Measurements from ENCODE around the gene PPP1R3A.

DNA sequence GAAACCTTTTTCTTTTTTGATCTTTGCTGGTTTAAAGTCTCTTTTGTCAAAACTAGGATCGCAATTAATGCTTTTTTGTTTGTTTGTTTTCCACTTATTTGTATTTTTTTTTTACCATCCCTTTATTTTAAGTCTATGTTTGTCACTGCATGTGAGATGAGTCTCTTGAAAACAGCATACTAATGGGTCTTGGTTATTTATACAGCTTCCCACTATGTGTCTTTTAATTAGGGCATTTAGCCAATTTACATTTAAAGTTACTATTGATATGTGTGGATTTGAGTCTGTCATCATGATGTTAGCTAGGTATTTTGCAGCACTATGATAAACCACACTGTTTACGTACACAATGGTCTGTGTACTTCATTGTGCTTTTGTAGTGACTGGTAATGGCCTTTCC is 34.7 kb upstream of the PPP1R3A start:
- TF ChIP-seq, protein P1, sequence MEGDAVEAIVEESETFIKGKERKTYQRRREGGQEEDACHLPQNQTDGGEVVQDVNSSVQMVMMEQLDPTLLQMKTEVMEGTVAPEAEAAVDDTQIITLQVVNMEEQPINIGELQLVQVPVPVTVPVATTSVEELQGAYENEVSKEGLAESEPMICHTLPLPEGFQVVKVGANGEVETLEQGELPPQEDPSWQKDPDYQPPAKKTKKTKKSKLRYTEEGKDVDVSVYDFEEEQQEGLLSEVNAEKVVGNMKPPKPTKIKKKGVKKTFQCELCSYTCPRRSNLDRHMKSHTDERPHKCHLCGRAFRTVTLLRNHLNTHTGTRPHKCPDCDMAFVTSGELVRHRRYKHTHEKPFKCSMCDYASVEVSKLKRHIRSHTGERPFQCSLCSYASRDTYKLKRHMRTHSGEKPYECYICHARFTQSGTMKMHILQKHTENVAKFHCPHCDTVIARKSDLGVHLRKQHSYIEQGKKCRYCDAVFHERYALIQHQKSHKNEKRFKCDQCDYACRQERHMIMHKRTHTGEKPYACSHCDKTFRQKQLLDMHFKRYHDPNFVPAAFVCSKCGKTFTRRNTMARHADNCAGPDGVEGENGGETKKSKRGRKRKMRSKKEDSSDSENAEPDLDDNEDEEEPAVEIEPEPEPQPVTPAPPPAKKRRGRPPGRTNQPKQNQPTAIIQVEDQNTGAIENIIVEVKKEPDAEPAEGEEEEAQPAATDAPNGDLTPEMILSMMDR (IDR thresholded peaks at IDR 0.05 in 2 of 3, conservative IDR thresholded peaks at IDR 0.05 in 1 of 3; ENCODE audit: borderline replicate concordance in 1 of 3, insufficient read depth in 1 of 3, low read depth in 2 of 3, low read length in 2 of 3) = no peak
- TF ChIP-seq EZH2 (IDR thresholded peaks at IDR 0.05) (no peak), TCF7L2 (IDR thresholded peaks at IDR 0.05; ENCODE audit: borderline replicate concordance, extremely low read depth, insufficient read depth, insufficient read length) (no peak), YY1 (IDR thresholded peaks at IDR 0.05; ENCODE audit: extremely low read depth, insufficient replicate concordance, low read depth, low read length) (no peak), SP1 (IDR thresholded peaks at IDR 0.05; ENCODE audit: low read depth) (no peak), EGR1 (IDR thresholded peaks at IDR 0.05; ENCODE audit: low read depth) (no peak), SIN3A (IDR thresholded peaks at IDR 0.05; ENCODE audit: low read depth) (no peak), POLR2AphosphoS5 (IDR thresholded peaks at IDR 0.05; ENCODE audit: low read depth, low read length) (no peak), JUND (IDR thresholded peaks at IDR 0.05) (no peak), EZH2phosphoT487 (IDR thresholded peaks at IDR 0.05; ENCODE audit: borderline replicate concordance) (no peak), CEBPB (IDR thresholded peaks at IDR 0.05; ENCODE audit: low read depth) (no peak), REST (IDR thresholded peaks at IDR 0.05; ENCODE audit: low read depth) (no peak)
- TF ChIP-seq, protein P2, sequence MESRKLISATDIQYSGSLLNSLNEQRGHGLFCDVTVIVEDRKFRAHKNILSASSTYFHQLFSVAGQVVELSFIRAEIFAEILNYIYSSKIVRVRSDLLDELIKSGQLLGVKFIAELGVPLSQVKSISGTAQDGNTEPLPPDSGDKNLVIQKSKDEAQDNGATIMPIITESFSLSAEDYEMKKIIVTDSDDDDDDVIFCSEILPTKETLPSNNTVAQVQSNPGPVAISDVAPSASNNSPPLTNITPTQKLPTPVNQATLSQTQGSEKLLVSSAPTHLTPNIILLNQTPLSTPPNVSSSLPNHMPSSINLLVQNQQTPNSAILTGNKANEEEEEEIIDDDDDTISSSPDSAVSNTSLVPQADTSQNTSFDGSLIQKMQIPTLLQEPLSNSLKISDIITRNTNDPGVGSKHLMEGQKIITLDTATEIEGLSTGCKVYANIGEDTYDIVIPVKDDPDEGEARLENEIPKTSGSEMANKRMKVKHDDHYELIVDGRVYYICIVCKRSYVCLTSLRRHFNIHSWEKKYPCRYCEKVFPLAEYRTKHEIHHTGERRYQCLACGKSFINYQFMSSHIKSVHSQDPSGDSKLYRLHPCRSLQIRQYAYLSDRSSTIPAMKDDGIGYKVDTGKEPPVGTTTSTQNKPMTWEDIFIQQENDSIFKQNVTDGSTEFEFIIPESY (IDR thresholded peaks at IDR 0.05; ENCODE audit: extremely low read depth, insufficient replicate concordance, low read length) = no peak
